Sigmoid colon (tissue), 4 donors: ENCODE measurements around the gene PRKCA.

Source experiments
- EP300 ChIP-seq, 4 donors: sonication (generic); formaldehyde crosslinking; IDR thresholded peaks; one replicate each; pipeline ENCODE4 v1.6.1; 2017; ENCODE audit warnings: antibody characterized with exemption in 4 of 4
- POLR2AphosphoS5 ChIP-seq, 4 donors: sonication (generic); formaldehyde crosslinking; IDR thresholded peaks; one replicate each; pipeline ENCODE4 v1.6.1; 2017; ENCODE audit warnings: antibody characterized with exemption in 4 of 4
- TF ChIP-seq, protein P1 (sequence below), 4 experiments: fragments of 450-650 bp in 3 of 4; fragments of 200-600 bp in 1 of 4; IDR thresholded peaks; one replicate each; pipeline ENCODE4 v1.5.1; 2016 to 2019; ENCODE audit warnings: antibody characterized with exemption in 4 of 4, mild to moderate bottlenecking in 3 of 4, moderate library complexity in 2 of 4

DNA sequence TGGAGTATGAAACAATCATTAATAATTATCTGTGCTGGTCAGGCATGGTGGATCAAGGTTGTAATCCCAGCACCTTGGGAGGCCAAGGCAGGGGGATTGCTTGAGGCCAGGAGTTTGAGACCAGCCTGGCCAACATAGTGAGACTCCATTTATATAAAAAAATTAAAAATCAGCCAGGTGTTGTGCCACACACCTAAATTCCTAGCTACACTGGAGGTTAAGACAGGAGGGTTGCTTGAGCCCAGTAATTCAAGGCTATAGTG lies 28.9 kb upstream of the PRKCA start:
- TF ChIP-seq, protein P1, sequence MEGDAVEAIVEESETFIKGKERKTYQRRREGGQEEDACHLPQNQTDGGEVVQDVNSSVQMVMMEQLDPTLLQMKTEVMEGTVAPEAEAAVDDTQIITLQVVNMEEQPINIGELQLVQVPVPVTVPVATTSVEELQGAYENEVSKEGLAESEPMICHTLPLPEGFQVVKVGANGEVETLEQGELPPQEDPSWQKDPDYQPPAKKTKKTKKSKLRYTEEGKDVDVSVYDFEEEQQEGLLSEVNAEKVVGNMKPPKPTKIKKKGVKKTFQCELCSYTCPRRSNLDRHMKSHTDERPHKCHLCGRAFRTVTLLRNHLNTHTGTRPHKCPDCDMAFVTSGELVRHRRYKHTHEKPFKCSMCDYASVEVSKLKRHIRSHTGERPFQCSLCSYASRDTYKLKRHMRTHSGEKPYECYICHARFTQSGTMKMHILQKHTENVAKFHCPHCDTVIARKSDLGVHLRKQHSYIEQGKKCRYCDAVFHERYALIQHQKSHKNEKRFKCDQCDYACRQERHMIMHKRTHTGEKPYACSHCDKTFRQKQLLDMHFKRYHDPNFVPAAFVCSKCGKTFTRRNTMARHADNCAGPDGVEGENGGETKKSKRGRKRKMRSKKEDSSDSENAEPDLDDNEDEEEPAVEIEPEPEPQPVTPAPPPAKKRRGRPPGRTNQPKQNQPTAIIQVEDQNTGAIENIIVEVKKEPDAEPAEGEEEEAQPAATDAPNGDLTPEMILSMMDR (IDR thresholded peaks at IDR 0.05), result no peak
- no peak for TF ChIP-seq POLR2AphosphoS5 (IDR thresholded peaks at IDR 0.05)
- no peak for TF ChIP-seq EP300 (IDR thresholded peaks at IDR 0.05)
